Measurements from ENCODE around the gene BCHE. TPM values are rescaled to one million over a fixed set of nuclear protein-coding genes. Genes with fewer than 3 reads are reported as not detected.

The BCHE gene
- total RNA-seq, 5 donors from 2014 or later (not counting 1 experiment from before 2014, with no cell fraction given), result not detected

DNA sequence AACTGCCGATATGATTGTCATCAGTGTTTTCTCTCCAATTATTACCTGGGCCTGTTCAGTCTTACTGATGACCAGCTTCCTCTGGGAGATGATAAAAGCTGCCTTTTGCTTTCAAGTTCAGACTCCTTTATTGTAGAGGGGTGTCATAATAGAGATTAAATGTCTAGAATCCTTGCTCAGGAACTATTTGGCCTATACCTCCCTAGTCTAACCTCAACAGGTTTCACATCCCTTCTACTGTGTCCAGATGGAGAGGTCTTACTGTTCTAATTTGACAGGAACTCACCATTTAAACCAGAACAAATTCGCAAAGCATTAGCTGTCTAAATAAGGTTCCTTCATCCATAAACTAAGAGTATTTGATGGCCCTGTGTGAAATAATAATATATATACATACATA, 88.0 kb downstream of the BCHE start:
- H3K27ac Mint-ChIP-seq, result no peak overlapping the region
- peaks cover 3 to 16% (median 8%) of the 10 kb centered on the region in 3 donors for H3K9me3 Mint-ChIP-seq
- H3K4me1 Mint-ChIP-seq, result no peaks in the 10 kb centered on the region
- Histone ChIP-seq H3K4me3 (ENCODE audit: control insufficient read depth in 1 of 2, extremely low read depth in 1 of 2, low read length in 1 of 2) (no peak overlapping the region), H3K9me3 (no peaks in the 10 kb centered on the region), H3K4me1 (ENCODE audit: control insufficient read depth in 1 of 2, extremely low read depth in 1 of 2, insufficient read depth in 2 of 2, low read length in 2 of 2) (no peaks in the 10 kb centered on the region), H3K36me3 (ENCODE audit: control insufficient read depth in 2 of 2, extremely low read depth in 1 of 2, insufficient read depth in 1 of 2, low read length in 1 of 2) (no peaks in the 10 kb centered on the region), H3K27me3 (replicated peaks in 1 of 2; ENCODE audit: control insufficient read depth in 2 of 2, extremely low read depth in 1 of 2, insufficient read depth in 2 of 2, low read length in 1 of 2) (no peaks in the 10 kb centered on the region), H3K27ac (ENCODE audit: low read length) (no peak overlapping the region)
- ATAC-seq (replicated peaks in 1 of 4) (no peak), DNase-seq (no peak)
- no peaks in the 10 kb centered on the region for H3K36me3 Mint-ChIP-seq
- WGBS (ENCODE audit: insufficient coverage), result no CpG with 5 or more reads among the region's 2 CpGs
- CTCF ChIA-PET, result no interaction called here
- POLR2A ChIA-PET, result no interaction called here
- no peaks in the 10 kb centered on the region for H3K27me3 Mint-ChIP-seq
- no peak overlapping the region for H3K4me3 Mint-ChIP-seq

DNA sequence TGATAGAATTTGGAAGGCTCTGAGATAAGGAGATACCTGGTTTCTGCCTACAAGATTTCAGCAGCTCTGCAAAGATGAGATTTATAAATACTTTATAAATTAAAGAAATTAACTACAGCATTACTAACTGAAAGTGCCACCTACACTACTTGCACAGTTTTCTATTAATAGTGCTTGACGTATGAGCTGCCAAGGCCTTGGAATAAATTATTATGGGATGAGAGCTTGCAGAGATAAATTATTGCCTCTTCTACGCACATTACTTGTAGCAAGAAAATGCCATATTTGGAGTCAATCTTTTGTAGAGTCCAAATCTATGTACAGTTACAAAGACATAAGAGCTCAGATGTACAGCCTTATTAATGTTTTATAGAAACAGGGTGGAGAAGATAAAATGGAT, 89.1 kb downstream of the BCHE start:
- ATAC-seq (replicated peaks in 1 of 4) (no peak), DNase-seq (no peak)
- H3K36me3 ChIP-seq (ENCODE audit: control insufficient read depth in 2 of 2, extremely low read depth in 1 of 2, insufficient read depth in 1 of 2, low read length in 1 of 2), result no peaks in the 10 kb centered on the region
- H3K27ac ChIP-seq (ENCODE audit: low read length), result no peak overlapping the region
- no CpG with 5 or more reads among the region's 2 CpGs for WGBS (ENCODE audit: insufficient coverage)
- Mint-ChIP-seq H3K4me1 (no peaks in the 10 kb centered on the region), H3K4me3 (no peak overlapping the region), H3K27me3 (no peaks in the 10 kb centered on the region), H3K36me3 (no peaks in the 10 kb centered on the region), H3K9me3 (peaks cover 3 to 20% (median 8%) of the 10 kb centered on the region in 3 donors), H3K27ac (no peak overlapping the region)
- no peak overlapping the region for H3K4me3 ChIP-seq (ENCODE audit: control insufficient read depth in 1 of 2, extremely low read depth in 1 of 2, low read length in 1 of 2)
- H3K27me3 ChIP-seq (replicated peaks in 1 of 2; ENCODE audit: control insufficient read depth in 2 of 2, extremely low read depth in 1 of 2, insufficient read depth in 2 of 2, low read length in 1 of 2), result no peaks in the 10 kb centered on the region
- no peaks in the 10 kb centered on the region for H3K9me3 ChIP-seq
- POLR2A ChIA-PET, result no interaction called here
- CTCF ChIA-PET, result no interaction called here
- H3K4me1 ChIP-seq (ENCODE audit: control insufficient read depth in 1 of 2, extremely low read depth in 1 of 2, insufficient read depth in 2 of 2, low read length in 2 of 2), result no peaks in the 10 kb centered on the region

DNA sequence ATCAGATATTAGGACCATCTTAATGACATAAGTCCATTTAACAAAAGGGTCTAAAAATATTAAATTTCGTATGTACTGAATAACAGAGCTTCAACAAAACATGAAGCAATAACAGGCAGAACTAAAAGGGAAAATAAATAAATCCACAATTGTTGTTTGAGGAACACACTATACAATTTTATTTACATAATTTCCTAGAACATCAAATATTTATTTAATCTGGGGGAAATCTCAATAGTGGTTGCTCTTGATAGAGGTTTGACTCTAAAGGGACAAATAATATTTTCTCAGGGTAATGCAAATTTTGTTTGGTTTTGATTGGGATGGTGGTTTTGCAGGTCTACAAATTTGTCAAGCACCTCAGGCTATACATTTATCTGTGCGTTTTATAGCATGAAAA, 90.3 kb downstream of the BCHE start:
- ChIA-PET CTCF (no interaction called here), POLR2A (no interaction called here)
- Mint-ChIP-seq H3K27ac (no peak overlapping the region), H3K36me3 (no peaks in the 10 kb centered on the region), H3K4me3 (no peak overlapping the region), H3K27me3 (no peaks in the 10 kb centered on the region), H3K9me3 (peaks cover 12 to 18% (median 14%) of the 10 kb centered on the region in 3 donors), H3K4me1 (no peaks in the 10 kb centered on the region)
- H3K9me3 ChIP-seq, result no peaks in the 10 kb centered on the region
- WGBS (ENCODE audit: insufficient coverage), result no CpG with 5 or more reads among the region's 2 CpGs
- no peak for DNase-seq
- H3K4me1 ChIP-seq (ENCODE audit: control insufficient read depth in 1 of 2, extremely low read depth in 1 of 2, insufficient read depth in 2 of 2, low read length in 2 of 2), result no peaks in the 10 kb centered on the region
- no peak overlapping the region for H3K27ac ChIP-seq (ENCODE audit: low read length)
- H3K27me3 ChIP-seq (replicated peaks in 1 of 2; ENCODE audit: control insufficient read depth in 2 of 2, extremely low read depth in 1 of 2, insufficient read depth in 2 of 2, low read length in 1 of 2), result no peaks in the 10 kb centered on the region
- no peak for ATAC-seq (replicated peaks in 1 of 4)
- no peaks in the 10 kb centered on the region for H3K36me3 ChIP-seq (ENCODE audit: control insufficient read depth in 2 of 2, extremely low read depth in 1 of 2, insufficient read depth in 1 of 2, low read length in 1 of 2)
- H3K4me3 ChIP-seq (ENCODE audit: control insufficient read depth in 1 of 2, extremely low read depth in 1 of 2, low read length in 1 of 2), result no peak overlapping the region

DNA sequence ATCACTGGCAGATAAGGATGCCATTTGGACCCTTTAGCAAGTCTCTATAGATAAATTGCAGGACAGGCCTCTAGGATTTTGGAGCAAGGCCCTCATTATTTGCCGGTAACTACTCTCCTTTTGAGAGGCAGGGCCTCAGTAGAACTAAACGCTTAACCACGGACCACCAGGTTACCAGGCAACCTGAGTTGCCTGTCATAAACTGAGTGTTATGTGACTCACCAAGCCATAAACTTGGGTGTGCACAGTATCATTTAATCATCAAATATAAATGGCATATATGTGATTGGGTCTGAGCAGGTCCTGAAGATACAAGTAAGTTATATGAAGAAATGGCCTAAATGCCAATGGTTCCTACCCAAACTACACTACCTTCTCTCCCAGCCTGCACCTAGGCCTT, 93.2 kb downstream of the BCHE start:
- no peaks in the 10 kb centered on the region for H3K36me3 Mint-ChIP-seq
- peaks cover 6 to 17% (median 9%) of the 10 kb centered on the region in 3 donors for H3K9me3 Mint-ChIP-seq
- DNase-seq, result no peak
- ChIA-PET POLR2A (no interaction called here), CTCF (no interaction called here)
- H3K27me3 Mint-ChIP-seq, result no peaks in the 10 kb centered on the region
- no peak overlapping the region for H3K27ac ChIP-seq (ENCODE audit: low read length)
- H3K27ac Mint-ChIP-seq, result no peak overlapping the region
- H3K9me3 ChIP-seq, result no peaks in the 10 kb centered on the region
- no peaks in the 10 kb centered on the region for H3K4me1 Mint-ChIP-seq
- H3K4me3 Mint-ChIP-seq, result no peak overlapping the region
- 100% methylated on average over 1 of the region's 3 CpGs for WGBS (ENCODE audit: insufficient coverage)
- H3K27me3 ChIP-seq (replicated peaks in 1 of 2; ENCODE audit: control insufficient read depth in 2 of 2, extremely low read depth in 1 of 2, insufficient read depth in 2 of 2, low read length in 1 of 2), result no peaks in the 10 kb centered on the region
- no peak for ATAC-seq (replicated peaks in 1 of 4)
- no peaks in the 10 kb centered on the region for H3K36me3 ChIP-seq (ENCODE audit: control insufficient read depth in 2 of 2, extremely low read depth in 1 of 2, insufficient read depth in 1 of 2, low read length in 1 of 2)
- no peaks in the 10 kb centered on the region for H3K4me1 ChIP-seq (ENCODE audit: control insufficient read depth in 1 of 2, extremely low read depth in 1 of 2, insufficient read depth in 2 of 2, low read length in 2 of 2)
- H3K4me3 ChIP-seq (ENCODE audit: control insufficient read depth in 1 of 2, extremely low read depth in 1 of 2, low read length in 1 of 2), result no peak overlapping the region

DNA sequence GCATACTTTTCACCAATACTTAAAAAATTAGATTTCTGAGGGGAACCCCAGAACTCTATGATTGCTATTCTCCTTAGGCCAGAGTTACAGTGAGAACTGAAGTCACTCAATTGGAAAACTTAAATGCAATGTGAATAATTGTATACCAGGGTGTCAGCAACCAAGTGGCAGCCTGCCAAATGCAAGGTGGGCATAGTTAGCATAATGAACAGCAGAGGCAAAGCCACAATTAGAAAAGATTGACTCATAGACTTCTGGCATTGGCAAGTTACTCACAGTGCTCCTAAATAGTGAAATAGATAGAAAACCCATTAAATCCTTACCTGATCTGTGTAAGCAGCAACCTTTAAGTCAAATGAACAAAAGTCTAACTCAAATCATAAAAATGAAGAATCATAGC, 94.9 kb downstream of the BCHE start:
- H3K4me3 Mint-ChIP-seq, result no peak overlapping the region
- ChIA-PET POLR2A (no interaction called here), CTCF (no interaction called here)
- Histone ChIP-seq H3K36me3 (ENCODE audit: control insufficient read depth in 2 of 2, extremely low read depth in 1 of 2, insufficient read depth in 1 of 2, low read length in 1 of 2) (no peaks in the 10 kb centered on the region), H3K4me1 (ENCODE audit: control insufficient read depth in 1 of 2, extremely low read depth in 1 of 2, insufficient read depth in 2 of 2, low read length in 2 of 2) (no peaks in the 10 kb centered on the region), H3K27me3 (replicated peaks in 1 of 2; ENCODE audit: control insufficient read depth in 2 of 2, extremely low read depth in 1 of 2, insufficient read depth in 2 of 2, low read length in 1 of 2) (no peaks in the 10 kb centered on the region), H3K4me3 (ENCODE audit: control insufficient read depth in 1 of 2, extremely low read depth in 1 of 2, low read length in 1 of 2) (no peak overlapping the region), H3K9me3 (no peaks in the 10 kb centered on the region), H3K27ac (ENCODE audit: low read length) (no peak overlapping the region)
- no peaks in the 10 kb centered on the region for H3K27me3 Mint-ChIP-seq
- H3K27ac Mint-ChIP-seq, result no peak overlapping the region
- DNase-seq (no peak), ATAC-seq (replicated peaks in 1 of 4) (no peak)
- H3K9me3 Mint-ChIP-seq, result peaks cover 8 to 23% (median 18%) of the 10 kb centered on the region in 3 donors
- no peaks in the 10 kb centered on the region for H3K4me1 Mint-ChIP-seq
- no peaks in the 10 kb centered on the region for H3K36me3 Mint-ChIP-seq

DNA sequence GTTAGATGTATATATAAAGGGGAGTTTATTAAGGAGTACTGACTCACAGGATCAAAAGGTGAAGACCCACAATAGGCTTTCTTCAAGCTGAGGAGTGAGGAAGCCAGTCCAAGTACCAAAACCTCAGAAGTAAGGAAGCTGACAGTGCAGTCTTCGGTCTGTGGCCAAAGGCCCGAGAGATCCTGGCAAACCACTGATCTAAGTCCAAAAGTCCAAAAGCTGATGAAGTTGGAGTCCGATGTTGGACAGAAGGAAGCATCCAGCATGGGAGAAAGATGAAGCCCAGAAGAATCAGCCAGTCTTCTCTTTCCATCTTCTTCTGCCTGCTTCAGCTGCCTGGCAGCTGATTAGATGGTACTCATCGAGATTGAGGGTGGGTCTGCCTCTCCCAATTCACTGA, 107.5 kb downstream of the BCHE start:
- Mint-ChIP-seq H3K27ac (no peak overlapping the region), H3K27me3 (no peaks in the 10 kb centered on the region), H3K36me3 (no peaks in the 10 kb centered on the region), H3K9me3 (peaks cover 0 to 9% (median 0%) of the 10 kb centered on the region in 3 donors), H3K4me3 (no peak overlapping the region), H3K4me1 (no peaks in the 10 kb centered on the region)
- H3K4me3 ChIP-seq (ENCODE audit: control insufficient read depth in 1 of 2, extremely low read depth in 1 of 2, low read length in 1 of 2), result no peak overlapping the region
- no peaks in the 10 kb centered on the region for H3K9me3 ChIP-seq
- DNase-seq, result no peak
- ChIA-PET POLR2A (no interaction called here), CTCF (no interaction called here)
- no peaks in the 10 kb centered on the region for H3K4me1 ChIP-seq (ENCODE audit: control insufficient read depth in 1 of 2, extremely low read depth in 1 of 2, insufficient read depth in 2 of 2, low read length in 2 of 2)
- no peak for ATAC-seq (replicated peaks in 1 of 4)
- H3K36me3 ChIP-seq (ENCODE audit: control insufficient read depth in 2 of 2, extremely low read depth in 1 of 2, insufficient read depth in 1 of 2, low read length in 1 of 2), result no peaks in the 10 kb centered on the region
- H3K27ac ChIP-seq (ENCODE audit: low read length), result no peak overlapping the region
- WGBS (ENCODE audit: insufficient coverage), result 75% methylated on average over 2 of the region's 4 CpGs
- H3K27me3 ChIP-seq (replicated peaks in 1 of 2; ENCODE audit: control insufficient read depth in 2 of 2, extremely low read depth in 1 of 2, insufficient read depth in 2 of 2, low read length in 1 of 2), result no peaks in the 10 kb centered on the region

DNA sequence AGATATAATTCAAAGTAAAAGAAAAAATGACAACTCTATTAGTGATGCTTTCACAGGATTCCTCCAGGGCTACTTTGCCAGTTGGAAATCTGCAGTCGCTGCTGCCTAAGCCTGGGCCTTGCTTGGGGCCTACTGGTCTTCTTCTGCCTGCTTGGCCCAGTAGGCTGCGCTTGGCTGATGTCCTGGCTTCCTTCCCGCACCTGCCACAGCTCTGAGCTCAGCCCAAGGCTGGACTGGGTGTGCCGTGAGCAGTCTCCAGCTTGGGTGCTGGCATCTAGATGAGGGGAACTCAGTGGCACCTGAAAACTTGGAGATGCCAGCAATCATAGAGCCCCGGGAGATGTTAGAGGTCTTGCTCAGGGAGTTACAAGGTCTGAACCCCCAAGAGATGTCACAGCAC, 108.3 kb downstream of the BCHE start:
- ATAC-seq (replicated peaks in 1 of 4) (no peak), DNase-seq (no peak)
- no peaks in the 10 kb centered on the region for H3K36me3 ChIP-seq (ENCODE audit: control insufficient read depth in 2 of 2, extremely low read depth in 1 of 2, insufficient read depth in 1 of 2, low read length in 1 of 2)
- H3K4me1 ChIP-seq (ENCODE audit: control insufficient read depth in 1 of 2, extremely low read depth in 1 of 2, insufficient read depth in 2 of 2, low read length in 2 of 2), result no peaks in the 10 kb centered on the region
- Mint-ChIP-seq H3K27me3 (no peaks in the 10 kb centered on the region), H3K27ac (no peak overlapping the region), H3K9me3 (peaks cover 0 to 9% (median 2%) of the 10 kb centered on the region in 3 donors), H3K4me3 (no peak overlapping the region), H3K36me3 (no peaks in the 10 kb centered on the region), H3K4me1 (no peaks in the 10 kb centered on the region)
- 85% methylated on average over 5 of the region's 5 CpGs for WGBS (ENCODE audit: insufficient coverage)
- H3K27me3 ChIP-seq (replicated peaks in 1 of 2; ENCODE audit: control insufficient read depth in 2 of 2, extremely low read depth in 1 of 2, insufficient read depth in 2 of 2, low read length in 1 of 2), result no peaks in the 10 kb centered on the region
- H3K27ac ChIP-seq (ENCODE audit: low read length), result no peak overlapping the region
- ChIA-PET CTCF (interaction anchor here in 1 of 2 donors (0.6 kb wide), 1 partner anchor 285 kb away, joined by 4 read pairs; no protein-coding TSS in a partner anchor), POLR2A (no interaction called here)
- H3K4me3 ChIP-seq (ENCODE audit: control insufficient read depth in 1 of 2, extremely low read depth in 1 of 2, low read length in 1 of 2), result no peak overlapping the region
- H3K9me3 ChIP-seq, result no peaks in the 10 kb centered on the region
